Mesothelial cell of epicardium (in vitro differentiated cells): Measurements from ENCODE around the gene EHD2. TPM values are rescaled to one million over a fixed set of nuclear protein-coding genes. Genes with fewer than 3 reads are reported as not detected.

ENCODE experiments used
- DNase-seq, 2 experiments: peaks; one replicate each; pipeline ENCODE4 v3.0.0; 2021; ENCODE audit warnings: low spot score in 2 of 2; ENCODE audit not compliant: unreplicated experiment in 2 of 2
- H3K27ac Mint-ChIP-seq: 2 replicates; pipeline ENCODE4 v1.8.0; 2021; ENCODE audit warnings: mixed read lengths
- H3K27me3 Mint-ChIP-seq: 2 replicates; pipeline ENCODE4 v1.8.0; 2021; ENCODE audit warnings: low read depth, mixed read lengths
- H3K36me3 Mint-ChIP-seq: 2 replicates; pipeline ENCODE4 v1.8.0; 2021; ENCODE audit warnings: mixed read lengths
- H3K4me1 Mint-ChIP-seq: 2 replicates; pipeline ENCODE4 v1.8.0; 2021; ENCODE audit warnings: mixed read lengths
- H3K4me3 Mint-ChIP-seq: 2 replicates; pipeline ENCODE4 v1.8.0; 2021; ENCODE audit warnings: mild to moderate bottlenecking, moderate library complexity, mixed read lengths
- H3K9me3 Mint-ChIP-seq: 2 replicates; pipeline ENCODE4 v1.8.0; 2021; ENCODE audit warnings: mixed read lengths
- CTCF ChIP-seq: fragments of 200-600 bp; sonication (generic); IDR thresholded peaks from one replicate; pipeline ENCODE4 v1.5.0; 2021; ENCODE audit warnings: antibody characterized with exemption; ENCODE audit not compliant: unreplicated experiment
- total RNA-seq: library from RNA; stranded (reverse); gene quantifications from 3 replicates; pipeline ENCODE4 v1.2.1, GENCODE V29; 2021

Gene EHD2
- total RNA-seq, 1 donor from 2014 or later, result 39.2 TPM

DNA sequence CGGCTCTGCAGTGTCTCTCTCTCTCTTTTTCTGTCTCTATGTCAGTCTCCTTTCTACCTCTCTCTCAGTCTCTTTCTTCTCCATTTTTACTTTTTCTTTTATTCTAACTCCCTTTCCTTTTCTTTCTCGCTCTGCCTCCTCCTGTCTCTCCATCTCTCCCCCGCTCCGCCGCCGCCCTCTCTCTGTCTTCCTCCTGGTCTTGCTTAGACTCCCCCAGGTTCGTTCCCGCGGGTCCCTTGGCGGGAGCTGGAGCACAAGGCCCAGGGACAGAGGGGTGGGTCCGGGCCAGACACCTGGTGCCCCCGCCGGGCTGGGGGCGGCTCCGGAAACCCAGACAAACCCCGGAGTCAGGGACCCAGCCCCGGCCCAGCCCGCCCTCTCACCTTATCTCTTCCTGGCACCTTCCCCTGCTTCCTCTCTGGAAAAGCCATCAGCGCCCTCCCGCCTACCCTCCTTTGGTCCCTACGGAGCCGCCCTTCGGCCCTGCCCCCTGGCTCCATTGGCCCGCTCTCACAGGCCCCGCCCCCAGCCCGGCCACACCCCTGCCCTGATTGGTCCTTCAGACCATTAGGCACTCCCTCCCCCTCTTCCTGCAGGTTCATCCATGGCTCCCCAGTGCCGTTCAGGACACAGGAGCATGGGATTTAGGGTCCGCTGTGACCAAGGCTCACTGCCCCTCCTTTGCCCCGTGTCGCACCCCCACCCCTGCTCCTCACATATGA, 16.7 kb downstream of the EHD2 start:
- H3K36me3 Mint-ChIP-seq, result peaks cover 22% of the 10 kb centered on the region
- TF ChIP-seq CTCF, result no peak
- DNase-seq, result peak in 1 of 2 experiments; percentile 66
- peak overlapping the region; percentile 66 for H3K4me3 Mint-ChIP-seq
- no peaks in the 10 kb centered on the region for H3K27me3 Mint-ChIP-seq
- H3K27ac Mint-ChIP-seq, result peak overlapping the region; percentile 94
- H3K9me3 Mint-ChIP-seq, result peaks cover 3% of the 10 kb centered on the region
- peaks cover 13% of the 10 kb centered on the region for H3K4me1 Mint-ChIP-seq

DNA sequence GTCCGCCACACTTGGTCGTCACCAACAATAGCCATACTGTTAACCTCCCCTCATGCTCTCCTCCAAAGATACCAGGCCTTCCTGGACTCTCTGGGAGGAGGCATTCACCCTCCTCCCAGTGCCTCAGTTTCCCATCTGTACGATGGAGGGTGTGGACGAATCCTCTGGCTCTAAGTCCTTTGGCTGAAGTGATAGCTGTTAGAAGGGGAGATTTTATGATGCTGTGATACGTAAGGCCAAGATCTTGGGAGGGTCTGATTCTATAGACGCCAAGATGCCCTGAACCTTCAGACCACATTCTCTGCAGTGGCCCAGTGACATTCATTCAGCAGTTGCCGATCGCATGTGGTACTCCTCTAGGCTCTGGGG, 17.3 kb downstream of the EHD2 start:
- no peak for TF ChIP-seq CTCF
- no peak for DNase-seq
- H3K4me3 Mint-ChIP-seq, result peak overlapping the region; percentile 66
- H3K36me3 Mint-ChIP-seq, result peaks cover 21% of the 10 kb centered on the region
- H3K27me3 Mint-ChIP-seq, result no peaks in the 10 kb centered on the region
- peaks cover 13% of the 10 kb centered on the region for H3K4me1 Mint-ChIP-seq
- H3K9me3 Mint-ChIP-seq, result peaks cover 3% of the 10 kb centered on the region
- H3K27ac Mint-ChIP-seq, result peak overlapping the region; percentile 79

- peak overlapping the region; percentile 18 for H3K27ac Mint-ChIP-seq
- no peak for DNase-seq
- H3K9me3 Mint-ChIP-seq, result peaks cover 3% of the 10 kb centered on the region
- no peak for TF ChIP-seq CTCF
- no peaks in the 10 kb centered on the region for H3K27me3 Mint-ChIP-seq
- H3K4me1 Mint-ChIP-seq, result peaks cover 13% of the 10 kb centered on the region
- no peak overlapping the region for H3K4me3 Mint-ChIP-seq
- H3K36me3 Mint-ChIP-seq, result peaks cover 21% of the 10 kb centered on the region
Observed at GRCh38 chr19:47730910-47731309, 17.7 kb downstream of the EHD2 start.

GRCh38 chr19:47735131-47735530, 21.9 kb downstream of the EHD2 start:
- no peak for DNase-seq
- Mint-ChIP-seq H3K36me3 (peaks cover 16% of the 10 kb centered on the region), H3K9me3 (peaks cover 3% of the 10 kb centered on the region), H3K27ac (no peak overlapping the region), H3K4me1 (no peaks in the 10 kb centered on the region), H3K27me3 (no peaks in the 10 kb centered on the region), H3K4me3 (no peak overlapping the region)
- no peak for TF ChIP-seq CTCF

GRCh38 chr19:47740866-47741519, 27.8 kb downstream of the EHD2 start:
- no peaks in the 10 kb centered on the region for H3K27me3 Mint-ChIP-seq
- H3K4me1 Mint-ChIP-seq, result peaks cover 12% of the 10 kb centered on the region
- no peaks in the 10 kb centered on the region for H3K9me3 Mint-ChIP-seq
- no peak for TF ChIP-seq CTCF
- H3K36me3 Mint-ChIP-seq, result peaks cover 16% of the 10 kb centered on the region
- no peak overlapping the region for H3K27ac Mint-ChIP-seq
- DNase-seq, result no peak
- no peak overlapping the region for H3K4me3 Mint-ChIP-seq
